ENCODE measurements around the gene TARBP2. TPM values are rescaled to one million over a fixed set of nuclear protein-coding genes. Genes with fewer than 3 reads are reported as not detected.

The TARBP2 gene
- total RNA-seq, 1 donor from 2014 or later, result 22.3 TPM

DNA sequence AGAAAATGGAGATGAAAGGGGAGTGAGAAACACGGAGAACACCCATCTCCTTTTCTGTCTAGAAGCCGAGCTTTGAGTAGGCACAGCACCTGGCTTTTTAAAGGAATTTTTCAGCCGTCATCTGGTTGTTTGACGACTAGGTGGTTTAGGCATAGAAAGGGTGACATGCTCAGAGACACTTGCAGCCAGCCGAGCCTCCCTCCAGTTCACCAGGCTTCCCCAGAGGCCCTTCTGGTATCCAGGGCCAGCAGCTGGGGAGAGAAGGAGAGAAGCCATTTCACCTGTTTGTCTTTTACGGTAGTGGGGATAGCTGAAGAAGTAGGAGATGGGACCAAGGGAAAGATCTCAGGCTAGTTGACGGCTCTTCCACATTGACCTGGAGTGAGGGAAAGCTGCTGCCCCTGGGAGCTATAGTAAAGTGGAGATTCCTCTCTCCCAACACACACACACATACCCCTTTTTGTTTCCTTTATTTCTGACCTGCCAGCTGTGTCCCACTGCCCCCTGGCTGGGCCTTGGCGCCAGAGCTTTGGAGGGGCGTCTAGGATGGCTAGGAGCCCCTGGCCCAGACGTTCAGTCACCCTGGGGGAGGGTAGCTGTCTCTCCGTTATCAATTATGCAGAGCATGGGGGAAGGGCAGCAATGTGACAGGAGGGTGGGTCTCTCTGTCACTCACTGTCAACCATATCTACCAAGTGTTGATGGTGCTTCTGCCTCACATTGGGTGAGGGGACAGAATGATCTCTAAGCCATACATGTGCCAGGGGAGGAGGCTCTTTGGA lies 7.3 kb upstream of the TARBP2 start:
- no peak for ATAC-seq
- no peak for DNase-seq (ENCODE audit: low spot score)

DNA sequence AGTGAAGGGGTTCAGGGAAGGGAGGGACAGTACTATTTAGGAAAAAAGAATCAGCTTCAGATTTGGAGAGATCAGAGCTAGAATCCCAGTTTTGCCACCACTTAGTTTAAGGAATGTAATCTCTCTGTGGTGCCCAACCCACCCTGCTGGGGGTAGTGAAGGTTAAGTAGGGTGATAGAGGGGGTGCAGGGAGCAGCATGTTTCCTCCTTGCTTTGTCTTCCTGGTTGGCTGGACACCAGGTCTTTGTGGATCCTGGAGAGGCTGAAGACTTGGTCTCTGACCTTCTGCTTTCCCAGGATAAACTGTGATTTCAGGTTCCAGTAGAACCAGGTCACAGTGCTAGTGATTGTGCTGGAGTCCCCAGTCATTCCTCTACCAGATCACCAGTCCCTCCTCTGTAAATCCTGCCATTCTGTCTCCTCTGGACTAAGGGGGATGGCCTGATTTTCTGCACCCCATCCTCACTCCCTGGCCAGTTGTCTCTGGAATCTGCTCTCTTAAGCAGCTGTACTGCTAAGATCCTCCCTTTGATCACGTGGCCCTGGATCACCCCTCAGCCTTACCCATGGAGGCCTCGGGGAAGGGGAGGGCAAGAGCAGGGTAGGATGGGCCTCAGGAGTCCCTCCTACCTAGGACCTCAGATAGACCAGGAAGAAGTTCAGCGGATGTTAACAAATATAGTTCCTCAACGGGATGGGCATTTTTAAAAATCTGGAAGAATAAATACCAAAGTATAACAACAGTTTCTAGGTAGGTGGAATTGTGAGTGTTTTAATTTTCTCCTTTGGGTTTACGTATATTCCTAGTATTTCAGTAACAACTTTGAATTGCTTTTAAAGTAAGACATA lies 5.0 kb upstream of the TARBP2 start:
- ATAC-seq (no peak), DNase-seq (ENCODE audit: low spot score) (no peak)

DNA sequence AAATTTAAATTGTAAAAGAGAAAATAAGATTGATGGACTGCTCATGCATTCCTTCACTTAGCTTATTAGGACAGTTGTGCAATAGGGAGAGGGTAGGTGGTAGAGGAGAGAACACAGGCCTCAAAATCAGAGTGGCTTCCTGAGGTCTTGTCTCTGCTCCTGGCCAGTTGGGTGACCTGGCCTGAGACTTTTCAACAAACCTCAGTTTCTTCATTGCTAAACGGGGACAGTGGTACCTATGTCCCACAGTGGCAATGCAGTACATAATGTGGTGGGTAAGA lies 4.4 kb upstream of the TARBP2 start:
- no peak for ATAC-seq
- DNase-seq (ENCODE audit: low spot score), result no peak

DNA sequence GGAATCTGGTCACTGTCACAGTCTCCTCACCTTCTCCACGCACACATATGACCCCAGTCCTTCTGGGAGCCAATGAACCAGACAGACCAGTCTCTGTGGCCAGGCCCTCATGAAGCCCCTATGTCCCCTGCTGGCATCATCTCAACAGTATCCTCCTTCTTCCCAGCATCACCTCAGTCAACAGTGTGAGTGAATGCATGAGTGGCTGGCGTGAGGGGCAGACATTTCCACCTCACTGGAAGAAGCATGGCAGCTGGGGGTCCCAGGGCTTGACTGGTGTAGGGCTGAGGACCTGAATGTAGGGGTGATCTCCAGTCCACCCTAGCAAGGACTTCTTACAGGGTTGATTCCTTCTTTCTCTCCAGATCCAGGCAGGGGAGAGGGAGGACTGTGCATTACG lies 3.6 kb upstream of the TARBP2 start:
- no peak for ATAC-seq
- no peak for DNase-seq (ENCODE audit: low spot score)

DNA sequence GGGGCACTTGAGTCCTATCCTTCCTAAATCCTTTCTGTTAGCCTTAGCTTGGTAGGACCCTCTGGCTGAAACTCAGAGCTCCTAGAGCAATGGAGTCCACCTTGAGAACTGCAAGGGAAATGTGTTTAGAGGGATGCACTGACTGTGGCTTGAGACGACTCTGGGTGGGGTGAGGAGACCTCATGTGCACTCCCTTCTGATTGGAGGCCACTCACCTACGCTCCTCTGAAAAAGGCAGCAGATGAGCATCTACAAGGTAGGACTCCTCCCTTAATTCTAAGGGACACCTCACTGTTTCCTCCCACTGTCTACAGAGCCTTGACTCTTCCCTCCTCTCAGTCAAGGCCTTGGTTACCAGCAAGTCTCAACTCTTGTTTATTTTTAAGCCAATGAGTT lies 2.9 kb upstream of the TARBP2 start:
- DNase-seq (ENCODE audit: low spot score), result no peak
- ATAC-seq, result no peak

DNA sequence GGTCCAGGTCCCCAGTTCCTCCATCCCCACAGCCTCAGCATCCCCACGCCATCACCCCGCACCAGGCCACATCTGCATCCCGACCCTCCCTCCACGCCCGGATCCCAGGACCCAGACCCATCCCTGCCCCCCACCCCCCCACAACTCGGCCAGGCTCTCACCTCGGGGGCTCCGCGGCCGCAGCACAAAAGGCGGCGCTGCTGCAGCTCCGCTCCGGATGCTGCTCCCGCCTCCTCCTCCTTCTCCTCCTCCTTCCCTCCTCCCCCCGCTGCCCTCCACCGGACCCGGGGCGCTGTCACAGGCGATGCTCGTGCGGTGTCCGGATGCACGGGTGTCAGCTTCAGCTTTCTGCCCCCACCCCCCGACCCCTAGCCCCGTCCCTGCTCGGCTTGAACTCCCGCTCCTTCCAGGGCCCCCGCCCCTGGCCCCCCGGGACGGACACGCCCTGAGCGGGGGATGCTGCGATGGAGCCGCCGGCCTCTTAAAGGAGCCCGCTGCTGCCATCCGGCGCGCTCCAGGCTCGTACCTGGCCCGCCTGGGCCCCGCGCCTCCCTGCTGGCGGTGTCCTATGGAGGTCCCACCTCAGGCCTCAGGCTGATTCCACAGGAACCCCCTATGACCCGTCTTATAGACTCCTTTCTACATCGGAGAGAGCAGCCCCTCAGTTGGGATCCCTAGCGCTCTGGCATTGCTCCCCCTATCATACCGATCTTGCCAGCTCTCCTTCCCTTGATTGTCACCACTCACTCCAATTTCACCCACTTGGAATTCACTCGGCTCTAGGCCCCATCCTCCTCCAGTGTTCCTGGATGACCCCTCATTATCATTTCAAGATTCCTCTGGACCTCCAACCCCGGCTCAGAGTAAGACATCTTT lies 1.6 kb upstream of the TARBP2 start, which contains the start of gene MAP3K12:
Gene MAP3K12 (minus strand): TSS at position 193 of the 876 bp plus-strand sequence. CDS start 12,067 bp downstream, outside the sequence.
- DNase-seq (ENCODE audit: low spot score) (no peak), ATAC-seq (no peak)

DNA sequence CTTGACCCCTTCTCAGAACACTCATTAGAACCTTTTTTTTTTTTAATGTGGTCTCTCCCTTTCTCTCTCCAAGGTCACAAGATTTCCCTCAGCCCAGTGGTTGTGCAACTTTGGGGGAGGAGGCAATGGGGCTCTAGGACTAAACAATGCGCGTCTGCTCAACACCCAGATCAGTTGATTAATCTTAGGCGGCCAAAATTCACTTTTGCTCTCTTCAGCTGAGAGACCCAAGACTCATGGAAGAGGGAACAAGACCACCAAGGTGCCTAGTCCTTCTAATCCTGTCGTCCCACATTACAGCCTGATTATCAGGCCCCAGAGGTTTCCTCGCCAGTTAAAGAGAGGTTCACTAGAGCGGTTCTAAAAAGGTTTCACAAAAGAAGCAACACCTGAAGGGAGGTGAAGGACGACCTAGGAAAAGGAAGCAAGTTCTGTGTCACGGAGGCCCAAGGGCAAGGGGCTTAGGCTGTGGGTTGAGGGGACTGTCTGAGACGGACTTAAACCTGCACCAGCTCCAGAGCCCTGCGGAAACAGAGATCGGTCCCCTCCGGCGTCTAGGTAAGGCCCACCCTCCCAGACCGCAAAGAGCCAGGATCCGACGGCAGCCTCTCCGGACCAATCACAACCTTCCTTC lies 824 bp upstream of the TARBP2 start:
- no peak for ATAC-seq

DNA sequence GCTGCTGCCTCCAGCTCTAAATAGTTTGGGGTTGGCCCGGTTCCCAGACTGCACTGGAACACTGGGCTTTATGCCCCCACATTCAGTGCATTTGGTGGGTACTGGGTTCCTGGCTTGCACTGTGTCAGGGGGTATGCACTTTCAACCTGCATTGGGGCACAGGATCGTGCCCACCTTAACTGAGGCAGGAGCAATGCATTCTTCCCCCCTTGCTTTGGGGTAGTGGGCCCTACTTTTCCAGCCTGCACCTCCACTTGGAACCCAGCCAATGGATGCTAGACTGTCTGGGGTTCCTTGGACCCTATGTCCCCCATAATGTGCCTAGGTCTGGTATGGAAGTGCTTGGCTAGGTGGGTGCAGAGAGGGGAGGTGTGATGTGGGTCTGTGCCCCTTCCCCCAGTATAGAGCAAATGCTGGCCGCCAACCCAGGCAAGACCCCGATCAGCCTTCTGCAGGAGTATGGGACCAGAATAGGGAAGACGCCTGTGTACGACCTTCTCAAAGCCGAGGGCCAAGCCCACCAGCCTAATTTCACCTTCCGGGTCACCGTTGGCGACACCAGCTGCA lies 615 bp downstream of the TARBP2 start:
- ATAC-seq, result no peak
- DNase-seq (ENCODE audit: low spot score), result no peak

More for the DNA sequence above, 824 bp upstream of the TARBP2 start:
- no peak for DNase-seq (ENCODE audit: low spot score)

DNA sequence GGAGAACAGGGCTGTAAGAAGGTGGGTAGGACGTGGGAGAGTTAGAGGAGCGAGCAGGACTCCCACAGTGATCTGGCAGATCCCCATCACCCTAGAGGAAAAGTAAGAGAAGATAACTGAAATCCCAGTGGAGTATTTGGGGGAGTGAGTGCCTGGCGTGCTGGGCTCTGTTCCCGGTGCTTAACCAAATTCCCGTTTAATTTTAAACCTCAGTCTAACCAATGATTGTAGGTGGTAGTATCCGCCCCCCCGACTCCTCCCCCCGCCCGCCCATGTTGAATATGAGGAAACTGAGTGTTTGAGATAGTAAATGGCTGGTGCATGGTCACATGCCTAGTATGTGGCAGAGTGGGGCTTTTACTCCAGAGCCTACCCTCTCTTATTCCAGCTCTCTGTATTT lies 1.2 kb downstream of the TARBP2 start:
- no peak for ATAC-seq

DNA sequence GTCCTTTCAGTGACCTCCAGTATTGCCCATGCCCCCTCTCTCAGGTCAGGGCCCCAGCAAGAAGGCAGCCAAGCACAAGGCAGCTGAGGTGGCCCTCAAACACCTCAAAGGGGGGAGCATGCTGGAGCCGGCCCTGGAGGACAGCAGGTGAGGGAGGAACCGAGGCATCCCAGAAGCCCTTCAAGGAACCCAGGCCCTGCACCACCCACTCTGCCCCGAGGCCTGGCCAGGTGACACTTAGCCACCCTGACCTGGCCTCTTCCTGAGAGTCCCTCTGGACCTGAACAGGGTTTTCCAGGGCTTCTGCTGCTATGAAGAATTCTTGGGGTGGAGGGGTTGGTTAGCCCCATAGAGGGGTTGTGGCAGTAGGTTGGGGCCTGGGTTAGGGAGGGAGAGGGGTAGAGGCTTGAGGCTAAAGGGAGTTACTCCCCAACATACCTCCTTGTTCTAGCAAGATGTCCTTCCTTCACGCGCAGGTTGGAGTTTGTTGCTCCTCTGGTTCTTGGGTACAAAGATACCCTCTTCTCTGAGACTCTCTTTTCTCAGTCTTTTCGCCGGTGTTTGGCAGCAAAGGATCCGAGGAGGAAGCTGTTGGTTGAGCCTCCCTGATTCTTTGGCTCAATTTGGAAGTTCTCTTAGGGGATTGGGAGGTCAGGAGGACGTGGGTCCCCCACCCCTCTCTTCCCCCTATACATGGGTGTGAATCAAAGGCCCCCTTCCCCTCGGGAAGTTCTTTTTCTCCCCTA lies 2.1 kb downstream of the TARBP2 start:
- DNase-seq (ENCODE audit: low spot score) (no peak), ATAC-seq (no peak)

More for the DNA sequence above, 1.2 kb downstream of the TARBP2 start:
- DNase-seq (ENCODE audit: low spot score), result no peak

DNA sequence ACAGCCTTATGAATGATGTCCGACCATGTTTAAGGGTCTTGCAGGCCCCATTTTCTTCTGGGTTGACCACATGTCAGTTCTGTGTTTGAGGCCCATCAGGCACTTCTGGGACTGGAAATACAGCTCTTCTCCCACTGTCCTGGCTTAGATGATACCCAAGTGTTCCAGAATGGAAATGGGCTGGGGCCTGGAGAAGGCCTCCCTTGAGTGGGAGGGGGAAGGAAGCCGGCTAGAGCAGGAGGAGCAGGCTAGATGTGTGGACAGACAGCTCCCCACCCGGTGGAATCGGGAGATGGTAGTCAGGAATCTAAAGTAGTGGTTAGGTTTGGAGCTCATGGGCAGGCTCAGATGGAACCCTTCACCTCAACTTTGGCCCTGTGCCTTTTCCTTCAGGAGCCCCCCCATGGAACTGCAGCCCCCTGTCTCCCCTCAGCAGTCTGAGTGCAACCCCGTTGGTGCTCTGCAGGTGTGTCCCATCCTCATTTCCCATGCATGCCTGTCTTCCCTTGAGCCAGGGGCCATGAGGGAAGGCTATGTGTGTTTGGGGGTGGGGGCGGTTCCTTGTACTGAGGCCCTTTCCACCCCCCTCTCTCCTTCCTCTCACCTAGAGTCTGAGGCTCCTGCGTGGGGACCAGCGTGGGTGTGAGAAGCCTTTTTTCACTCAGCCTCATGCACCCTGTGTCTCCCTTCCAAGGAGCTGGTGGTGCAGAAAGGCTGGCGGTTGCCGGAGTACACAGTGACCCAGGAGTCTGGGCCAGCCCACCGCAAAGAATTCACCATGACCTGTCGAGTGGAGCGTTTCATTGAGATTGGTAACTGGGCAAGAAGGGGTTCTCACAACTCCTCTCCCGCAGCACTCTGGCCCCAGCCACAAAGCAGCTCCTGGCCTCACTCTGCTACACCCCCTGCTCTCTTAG lies 3.2 kb downstream of the TARBP2 start:
- no peak for ATAC-seq
- DNase-seq (ENCODE audit: low spot score), result no peak

DNA sequence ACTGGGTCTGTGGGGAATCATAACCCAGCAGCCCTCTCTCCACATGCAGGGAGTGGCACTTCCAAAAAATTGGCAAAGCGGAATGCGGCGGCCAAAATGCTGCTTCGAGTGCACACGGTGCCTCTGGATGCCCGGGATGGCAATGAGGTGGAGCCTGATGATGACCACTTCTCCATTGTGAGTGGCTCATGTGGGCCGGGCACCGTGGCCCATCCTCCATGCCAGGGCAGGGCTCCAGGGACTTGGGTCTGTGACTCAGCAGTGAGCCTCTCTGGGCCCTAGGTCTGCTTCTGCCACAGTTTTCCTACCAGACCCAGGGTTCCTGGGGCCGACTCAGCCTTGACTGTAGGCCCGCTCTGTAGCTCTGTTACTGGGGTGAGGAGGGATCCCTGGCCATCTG lies 4.0 kb downstream of the TARBP2 start:
- DNase-seq (ENCODE audit: low spot score), result no peak
- ATAC-seq, result no peak

DNA sequence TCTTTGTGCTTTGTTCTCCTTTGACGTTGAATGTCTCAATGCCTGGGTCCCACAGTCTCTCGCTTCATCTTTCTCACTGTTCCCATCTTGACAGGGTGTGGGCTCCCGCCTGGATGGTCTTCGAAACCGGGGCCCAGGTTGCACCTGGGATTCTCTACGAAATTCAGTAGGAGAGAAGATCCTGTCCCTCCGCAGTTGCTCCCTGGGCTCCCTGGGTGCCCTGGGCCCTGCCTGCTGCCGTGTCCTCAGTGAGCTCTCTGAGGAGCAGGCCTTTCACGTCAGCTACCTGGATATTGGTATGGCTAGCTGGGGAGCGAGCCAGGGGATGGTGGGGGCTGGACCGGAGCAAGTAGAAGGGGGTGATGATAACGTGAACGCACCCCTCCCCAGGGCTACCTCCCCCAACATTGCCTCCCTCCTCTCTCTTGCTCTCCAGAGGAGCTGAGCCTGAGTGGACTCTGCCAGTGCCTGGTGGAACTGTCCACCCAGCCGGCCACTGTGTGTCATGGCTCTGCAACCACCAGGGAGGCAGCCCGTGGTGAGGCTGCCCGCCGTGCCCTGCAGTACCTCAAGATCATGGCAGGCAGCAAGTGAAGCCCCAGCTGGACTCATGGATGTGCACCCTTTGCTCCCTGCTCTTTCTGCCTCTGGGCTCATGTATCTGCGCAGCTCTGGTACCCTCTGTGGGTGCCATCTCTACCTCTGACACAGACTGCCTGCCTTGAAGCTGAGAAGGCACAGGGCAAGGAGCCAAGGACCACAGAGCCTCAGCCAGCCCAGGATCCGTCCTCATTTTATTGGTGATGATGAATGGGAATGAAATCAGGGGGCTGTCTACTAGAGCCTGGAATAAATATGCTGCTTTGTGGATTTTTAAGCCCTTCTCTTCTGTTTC lies 4.7 kb downstream of the TARBP2 start:
- DNase-seq (ENCODE audit: low spot score) (no peak), ATAC-seq (no peak)

DNA sequence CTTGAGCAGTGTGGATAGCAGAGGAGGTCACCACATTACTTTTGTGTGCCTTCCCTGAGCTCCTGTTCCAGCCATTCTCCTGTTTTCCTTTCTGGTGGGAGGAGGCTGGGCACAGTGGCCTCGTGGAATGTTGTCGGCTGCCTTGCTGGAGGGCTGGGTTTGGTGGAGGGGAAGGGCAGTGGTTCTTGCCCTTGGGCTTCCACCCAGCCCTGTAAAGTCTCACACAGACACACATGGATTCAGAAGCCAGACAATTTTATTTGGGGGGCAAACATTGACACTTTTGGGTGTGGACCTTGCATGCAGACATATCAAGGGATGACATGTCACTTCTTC lies 5.3 kb downstream of the TARBP2 start:
- DNase-seq (ENCODE audit: low spot score), result no peak
- no peak for ATAC-seq

DNA sequence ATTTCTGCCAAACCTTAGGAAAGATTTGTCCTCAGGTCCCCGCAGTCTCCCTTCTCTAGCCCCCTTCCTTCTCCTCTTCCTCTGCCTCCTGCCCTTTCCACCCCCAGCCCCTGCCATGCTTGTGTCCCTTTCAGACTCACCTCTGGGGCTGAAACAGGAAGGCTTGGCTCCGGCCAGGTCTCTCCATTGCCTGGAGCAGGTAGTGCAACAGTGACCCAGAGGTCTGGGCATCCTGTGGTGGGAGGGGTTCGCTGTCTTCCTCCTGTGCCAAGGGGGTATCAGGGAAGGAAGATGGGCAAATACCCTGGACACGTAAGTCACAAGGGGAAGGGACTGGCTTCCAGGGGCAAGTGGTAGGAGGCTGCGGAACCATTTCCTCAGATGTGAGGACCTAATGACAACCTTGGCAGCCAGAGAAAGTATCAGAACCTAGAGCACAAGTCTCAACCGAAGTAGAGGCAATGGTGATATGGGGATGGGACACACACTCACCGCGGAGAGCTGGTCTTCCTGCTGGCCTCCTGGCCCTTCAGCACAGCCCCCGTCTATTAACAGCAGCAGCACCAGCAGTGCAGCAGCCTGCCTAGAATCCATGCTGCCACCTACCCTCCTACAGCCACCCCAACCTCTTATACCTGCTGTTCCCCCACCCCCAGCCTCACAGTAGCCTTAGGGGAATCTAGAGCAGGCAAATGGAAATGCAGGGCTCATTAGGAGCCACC lies 6.0 kb downstream of the TARBP2 start, which contains the start of gene NPFF:
Gene NPFF (minus strand): TSS at position 604 of the 722 bp plus-strand sequence. CDS start 10 bp downstream, at position 594.
- ATAC-seq (no peak), DNase-seq (ENCODE audit: low spot score) (no peak)

DNA sequence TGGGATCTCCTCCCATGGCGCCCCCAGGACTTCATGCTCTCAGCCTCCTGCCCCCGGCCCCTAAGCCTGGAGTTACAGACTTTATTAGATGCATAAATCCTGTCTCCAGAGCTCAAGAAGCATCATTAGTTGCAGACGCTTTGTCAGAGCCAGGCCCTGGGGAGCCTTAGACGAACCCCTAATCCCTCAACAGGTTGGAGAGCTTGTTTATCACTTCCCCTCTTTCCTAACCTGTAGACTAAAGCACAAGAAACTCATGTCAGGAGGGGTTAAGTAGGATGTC lies 6.5 kb downstream of the TARBP2 start:
- ATAC-seq (no peak), DNase-seq (ENCODE audit: low spot score) (no peak)

DNA sequence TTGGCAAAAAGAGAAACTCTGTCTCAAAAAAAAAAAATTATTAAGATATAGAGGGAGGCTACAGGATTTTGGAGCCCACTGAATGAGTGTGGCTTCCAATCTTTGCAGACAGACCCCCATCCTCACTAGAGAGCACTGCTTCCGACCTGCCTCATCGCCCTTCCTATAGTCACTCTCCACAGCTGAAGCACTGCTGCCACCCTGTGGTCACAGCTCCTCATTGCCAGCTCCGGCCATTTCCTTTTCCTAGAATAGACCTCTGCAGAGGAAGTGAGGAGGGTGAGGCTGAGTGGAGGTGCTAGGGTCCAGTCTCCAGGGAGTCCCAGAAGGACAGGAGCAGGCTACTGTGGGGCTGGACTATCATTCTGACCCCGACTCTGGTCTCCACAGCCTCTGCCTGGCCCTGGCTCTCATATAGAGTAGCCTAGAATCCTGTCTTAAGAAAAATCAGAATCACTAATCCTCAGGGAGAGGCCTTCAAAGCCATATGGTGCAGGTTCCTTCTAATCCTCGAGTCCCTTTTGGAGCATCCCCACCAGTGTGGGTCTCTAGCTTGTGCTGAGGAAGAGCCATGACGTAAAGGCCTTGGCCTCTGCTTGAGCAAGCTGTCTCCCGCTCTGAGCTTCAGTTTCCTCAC lies 7.6 kb downstream of the TARBP2 start:
- DNase-seq (ENCODE audit: low spot score), result peak; percentile 82
- ATAC-seq, result peak; percentile 90

All from left lobe of liver (tissue), 2 donors.